ENCODE results near the gene GNA14.
A peak's percentile ranks its signal among the peaks of the same experiment; 100 is the strongest.
"Not testable (repeated sequence)": the region's sequence is repeated elsewhere in the genome, so short reads cannot be mapped to it uniquely, and the experiment has no call there.

Gene GNA14

DNA sequence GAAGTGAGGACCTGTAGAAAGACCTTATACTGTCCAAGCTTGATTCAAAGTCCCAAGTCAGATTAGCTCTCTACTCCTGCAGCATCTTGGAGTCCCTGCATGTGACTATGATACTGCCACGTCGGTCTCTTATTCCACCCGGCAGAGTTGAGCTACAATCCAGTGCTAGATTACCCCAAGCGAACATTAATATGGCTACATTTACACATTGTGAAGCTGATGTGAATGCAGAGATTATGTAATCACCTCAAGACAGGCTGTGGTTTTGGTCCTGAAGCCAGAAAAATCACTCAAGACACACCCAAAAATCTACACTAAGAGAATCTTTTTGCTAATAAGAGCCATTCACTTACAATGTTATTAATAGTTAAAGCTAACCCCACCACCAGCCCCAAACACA is 116.7 kb downstream of the GNA14 start:
- DNase-seq, result no peak

DNA sequence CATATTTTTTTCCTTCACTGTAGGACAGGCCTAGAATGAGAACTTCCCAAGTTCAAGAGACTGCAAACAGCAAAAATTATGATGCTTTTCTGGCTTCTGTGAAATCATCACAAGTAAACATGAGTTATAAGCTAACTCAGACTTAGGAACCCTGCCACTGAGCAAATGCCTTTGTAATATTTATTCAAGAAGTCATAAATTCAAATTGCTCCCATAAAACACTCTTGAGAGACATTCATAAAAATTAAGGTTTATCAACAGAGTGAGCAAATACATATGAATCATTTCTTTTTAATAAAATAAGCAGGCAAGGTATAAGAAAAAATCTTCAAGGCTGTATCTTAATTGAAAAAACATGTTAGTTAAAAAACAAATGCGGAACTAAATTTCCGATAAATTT is 124.2 kb downstream of the GNA14 start:
- no peak for DNase-seq

- DNase-seq, result no peak
Measured at GRCh38 chr9:77521091-77521490, 127.0 kb downstream of the GNA14 start.

DNA sequence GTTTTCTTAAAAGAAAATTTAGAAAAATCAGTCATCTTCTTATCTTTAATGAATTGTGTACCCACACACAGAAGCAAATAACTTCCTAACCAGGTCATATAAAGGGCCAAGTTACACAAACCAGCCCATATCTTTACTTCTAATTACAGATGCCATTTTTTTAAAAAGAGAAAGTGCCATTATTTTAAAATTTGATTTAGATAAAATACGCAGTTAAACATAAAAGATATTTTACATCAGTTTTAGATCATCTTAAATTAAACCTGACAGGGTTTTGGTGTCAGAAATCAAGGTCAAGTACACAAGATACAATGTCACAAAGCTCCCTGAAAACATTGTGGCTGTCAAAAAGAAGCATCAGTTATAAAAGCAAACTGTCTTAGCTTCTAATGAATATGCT is 129.4 kb downstream of the GNA14 start:
- no peak for DNase-seq

DNA sequence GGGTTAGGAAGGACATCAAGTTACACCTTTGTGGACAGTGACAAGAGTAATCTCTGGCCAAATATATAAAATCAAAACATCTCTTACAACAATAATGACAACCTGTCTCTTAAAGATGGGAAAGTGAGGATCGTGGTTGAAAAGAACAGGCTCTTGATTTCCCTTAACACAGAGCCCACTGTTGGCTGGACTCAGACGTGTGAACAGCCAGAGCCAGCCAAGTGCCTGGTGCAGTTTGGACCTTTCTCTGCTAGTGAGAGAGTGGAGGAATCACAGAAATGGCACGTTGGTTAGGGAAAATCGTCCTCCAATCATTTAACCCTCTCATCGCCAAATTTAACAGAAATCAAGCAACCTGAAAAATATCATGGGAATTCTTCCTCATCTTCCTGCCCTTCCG is 131.3 kb downstream of the GNA14 start:
- no peak for DNase-seq

GRCh38 chr9:77514886-77515711 is 133.0 kb downstream of the GNA14 start:
- no peak for DNase-seq

DNA sequence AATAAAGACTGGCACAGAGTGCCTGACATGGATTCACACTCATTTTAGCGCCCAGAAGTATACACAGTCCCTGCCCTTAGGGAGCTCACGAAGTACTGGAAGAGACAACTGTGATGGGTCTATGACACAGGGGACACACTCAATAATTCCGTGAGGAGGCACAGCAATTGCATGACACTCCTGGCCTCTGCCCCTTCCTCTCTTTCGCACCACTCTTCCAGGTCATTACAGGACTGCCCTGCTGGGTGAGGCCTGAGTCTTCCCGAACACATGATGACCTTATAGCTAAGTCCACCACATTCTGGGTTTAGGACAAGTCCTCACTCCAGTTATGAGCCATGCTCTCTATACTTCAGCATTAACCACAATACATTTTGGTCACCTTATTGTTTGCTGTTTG is 134.7 kb downstream of the GNA14 start:
- no peak for DNase-seq

DNA sequence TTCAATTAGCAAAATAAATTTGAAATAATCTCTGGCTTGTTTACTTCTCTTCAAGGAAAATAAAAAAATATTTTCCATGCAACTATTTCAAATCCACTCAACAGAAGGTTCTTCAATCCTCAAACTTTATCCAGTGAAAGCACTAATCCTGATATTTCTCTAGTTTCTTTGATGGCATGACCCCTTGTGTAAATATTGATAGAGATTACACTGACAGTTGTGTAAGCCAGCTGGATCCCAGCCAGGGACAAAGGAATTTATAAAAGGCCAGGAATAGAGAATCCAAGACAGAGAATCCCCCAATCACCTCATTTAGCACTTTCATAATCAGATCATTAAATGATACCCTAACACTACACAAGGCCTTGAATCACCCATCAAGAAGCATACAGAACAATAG is 135.2 kb downstream of the GNA14 start:
- DNase-seq, result no peak

DNA sequence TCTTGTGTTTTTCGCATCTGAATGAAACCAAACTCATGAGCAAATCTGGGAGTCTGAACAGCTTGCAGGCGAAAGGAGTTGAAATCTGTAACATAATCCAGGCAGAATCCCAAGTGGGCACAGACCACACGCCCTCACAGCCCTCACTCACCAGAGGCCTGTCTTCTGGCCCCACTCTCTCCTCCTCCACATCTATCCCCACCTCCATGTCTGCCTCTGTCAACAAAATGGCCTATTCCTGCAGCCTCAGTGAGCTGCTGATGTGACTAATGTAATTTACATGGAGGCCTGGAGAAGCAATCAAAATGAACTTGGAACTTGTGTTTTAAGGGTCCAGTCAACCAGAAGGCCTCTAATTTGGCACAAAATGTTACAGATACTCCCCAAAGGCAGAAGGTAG is 136.6 kb downstream of the GNA14 start:
- DNase-seq, result no peak

DNA sequence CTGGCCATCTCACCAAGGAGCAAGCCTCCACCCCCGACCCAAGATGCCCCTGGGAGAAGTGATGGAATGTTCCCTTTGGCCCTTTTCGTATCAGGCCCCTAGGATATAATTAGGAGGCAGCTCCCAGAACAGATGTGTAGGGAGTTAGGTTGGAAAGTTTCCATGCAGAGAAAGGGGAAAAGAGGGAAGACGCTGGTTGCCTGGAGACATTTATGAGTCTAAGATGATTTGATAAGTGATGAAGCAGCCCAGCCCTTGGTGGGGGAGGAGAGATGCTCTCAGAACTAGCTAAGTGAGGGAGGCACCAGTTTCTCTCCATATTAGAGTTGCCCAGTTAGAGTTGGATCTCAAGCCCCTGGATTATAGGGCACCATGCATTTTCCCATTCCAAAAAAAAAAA is 137.5 kb downstream of the GNA14 start:
- DNase-seq, result no peak

- no peak for DNase-seq
Measured at GRCh38 chr9:77508396-77508795, 139.7 kb downstream of the GNA14 start.

DNA sequence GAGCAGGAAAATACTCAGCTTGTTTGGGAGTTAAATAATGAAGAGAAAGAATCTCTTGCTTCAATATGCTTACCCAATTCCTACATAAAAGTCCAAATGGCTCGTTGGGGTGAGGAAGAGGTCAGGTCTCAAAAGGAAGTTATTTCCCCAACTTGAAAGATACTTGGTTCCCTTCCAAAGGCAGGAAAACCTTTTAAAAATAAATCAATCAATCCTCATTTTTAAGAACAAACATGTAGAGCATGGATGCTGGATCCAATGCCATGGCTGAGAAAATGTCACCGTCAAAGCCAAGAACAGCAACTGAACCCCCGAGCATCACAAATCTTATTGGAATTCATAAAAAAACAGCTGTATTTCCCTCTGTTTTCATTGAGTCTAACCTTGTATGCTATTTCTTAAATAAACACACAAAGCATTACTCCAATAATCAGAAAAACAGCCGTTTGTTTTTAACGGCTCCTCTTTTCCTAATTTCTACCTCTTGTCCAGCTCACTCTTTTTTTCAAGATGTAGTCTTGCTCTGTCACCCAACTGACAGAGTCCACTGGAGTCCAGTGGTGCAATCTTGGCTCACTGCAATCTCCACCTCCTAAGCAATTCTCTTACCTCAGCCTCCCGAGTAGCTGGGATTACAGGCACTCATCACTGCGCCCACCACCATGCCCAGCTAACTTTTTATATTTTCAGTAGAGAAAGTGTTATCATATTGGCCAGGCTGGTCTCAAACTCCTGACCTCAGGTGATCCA is 140.7 kb downstream of the GNA14 start:
- DNase-seq, result no peak

DNA sequence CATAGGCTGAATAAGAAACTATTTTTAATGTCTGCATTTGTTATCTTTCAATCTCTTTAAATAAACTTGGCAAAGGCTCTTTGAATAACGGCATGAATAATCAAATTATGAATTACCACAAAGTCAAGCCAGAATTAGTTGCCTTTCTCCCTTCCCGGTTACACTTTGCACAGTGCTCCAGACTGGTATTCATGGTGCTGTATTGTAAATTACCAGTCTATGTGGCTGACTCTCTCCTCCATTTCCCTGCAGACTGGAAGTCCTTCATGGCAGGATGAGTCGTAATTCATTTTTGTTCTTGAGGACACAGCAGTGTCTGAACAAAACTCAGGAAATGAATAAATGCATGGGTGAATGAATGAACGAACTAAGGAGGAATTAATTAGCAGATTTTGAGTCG is 142.9 kb downstream of the GNA14 start:
- DNase-seq, result no peak

DNA sequence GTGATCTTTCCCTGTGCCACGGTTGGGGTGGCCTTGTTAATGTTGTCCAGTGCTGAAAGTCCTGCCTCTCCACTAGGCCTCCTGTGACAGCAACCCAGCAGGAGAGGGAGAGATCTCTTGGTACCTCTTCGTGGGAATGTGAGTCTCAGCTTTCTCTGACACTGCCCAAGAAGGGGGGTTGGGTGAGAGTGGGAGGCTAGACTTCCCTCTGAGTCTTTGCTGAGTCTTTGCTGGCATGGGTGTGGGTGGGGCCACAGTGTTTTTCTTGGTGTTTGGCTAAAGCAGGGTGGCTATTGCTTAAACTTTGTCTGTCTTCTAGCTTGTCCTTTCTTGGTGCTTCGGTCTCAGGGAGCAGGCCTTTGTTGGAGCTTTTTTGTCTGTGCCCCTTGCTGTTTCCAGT is 145.6 kb downstream of the GNA14 start:
- no peak for DNase-seq

DNA sequence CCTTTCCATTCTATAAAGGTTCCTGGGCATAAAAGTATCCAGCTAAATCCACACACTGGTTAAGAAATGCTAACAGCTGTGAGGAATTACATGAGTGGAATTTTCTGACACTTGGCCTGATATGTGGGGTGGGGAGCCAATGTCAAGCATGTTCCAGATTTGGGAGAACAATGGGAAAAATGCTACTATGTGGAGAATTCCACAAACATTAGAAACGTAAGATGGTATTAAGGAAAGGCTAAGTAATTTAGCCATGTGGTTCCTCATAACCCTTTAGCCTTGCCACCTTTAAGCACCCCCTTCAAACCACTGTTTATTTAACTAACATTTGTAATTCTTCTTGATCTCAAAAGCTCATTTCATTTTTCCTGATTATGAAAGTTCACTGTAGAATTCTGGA is 149.2 kb downstream of the GNA14 start:
- DNase-seq, result no peak

- no peak for DNase-seq
Measured at GRCh38 chr9:77497322-77498198, 150.6 kb downstream of the GNA14 start.

DNA sequence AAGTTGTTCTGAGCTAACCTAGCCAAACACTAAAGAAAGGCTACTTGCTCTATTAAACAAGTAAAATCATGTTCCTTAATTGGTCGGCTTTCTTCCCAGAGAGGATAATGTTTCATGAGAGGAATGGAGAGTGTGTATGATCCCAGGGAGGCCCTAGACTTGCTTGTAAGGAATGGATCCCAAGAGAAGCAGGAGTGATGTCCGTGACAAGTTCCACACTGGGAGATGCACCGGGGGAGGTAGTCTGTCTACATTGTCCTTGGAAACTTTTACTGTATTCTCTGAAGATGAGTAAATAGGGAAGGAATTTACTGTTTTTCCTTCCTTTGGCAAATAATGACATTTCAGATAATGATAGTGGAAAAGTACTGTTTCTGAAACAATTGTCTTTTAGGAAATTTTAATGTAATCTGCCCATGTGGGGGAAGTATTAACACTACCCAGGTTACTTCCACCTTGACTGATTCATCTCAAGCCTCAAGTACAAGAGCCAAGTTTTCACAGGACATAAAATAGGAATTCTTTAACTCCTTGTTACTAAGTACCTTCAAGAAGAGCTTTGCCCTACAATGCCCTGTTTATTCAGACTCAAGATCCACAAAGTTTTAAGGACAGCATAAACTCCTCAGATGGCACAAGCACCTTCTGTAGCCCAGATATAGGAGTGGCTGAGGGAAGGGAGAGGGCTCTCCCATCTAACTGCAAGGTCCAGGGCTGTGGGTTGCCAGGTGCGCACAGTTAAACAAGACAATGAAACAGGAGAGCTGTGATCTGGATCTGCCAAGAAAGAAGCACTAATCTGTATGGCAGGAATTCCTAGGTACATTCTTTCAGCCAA is 152.1 kb downstream of the GNA14 start:
- DNase-seq, result no peak

GRCh38 chr9:77490279-77490678 is 157.8 kb downstream of the GNA14 start:
- DNase-seq, result not testable (repeated sequence)

- not testable (repeated sequence) for DNase-seq
Measured at GRCh38 chr9:77489405-77490163, 158.5 kb downstream of the GNA14 start.

DNA sequence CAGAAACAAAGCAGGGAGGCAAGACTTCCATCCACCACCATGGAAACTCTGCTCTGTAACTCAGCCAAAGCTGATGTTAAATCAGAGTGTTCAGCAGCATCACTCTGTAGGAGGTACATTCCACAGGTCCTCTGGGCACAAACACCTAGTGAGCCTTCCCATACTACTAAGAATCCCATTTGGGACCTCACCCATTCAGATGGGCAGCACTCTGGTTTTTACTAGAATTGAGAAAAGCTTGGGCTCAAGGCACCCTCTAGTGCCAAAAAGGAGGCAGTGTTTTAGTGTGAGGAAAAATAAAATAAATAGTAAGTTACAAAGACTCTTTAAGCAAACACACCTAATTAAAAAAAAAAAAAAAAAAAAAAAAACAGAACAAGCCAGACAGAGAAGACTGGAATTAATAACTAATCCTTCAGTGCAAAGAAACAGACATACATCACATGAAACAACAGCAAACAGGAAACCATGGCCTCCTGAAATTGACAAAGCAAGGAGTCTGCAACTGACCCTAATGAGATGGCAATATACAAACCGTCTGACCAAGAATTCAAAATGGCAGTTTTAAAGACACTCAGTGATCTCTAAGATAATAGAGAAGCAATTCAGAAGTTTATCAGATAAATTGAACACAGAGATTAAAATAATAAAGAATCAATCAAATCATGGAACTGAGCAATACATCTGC is 159.5 kb downstream of the GNA14 start:
- DNase-seq, result peak; percentile 11 to 25

DNA sequence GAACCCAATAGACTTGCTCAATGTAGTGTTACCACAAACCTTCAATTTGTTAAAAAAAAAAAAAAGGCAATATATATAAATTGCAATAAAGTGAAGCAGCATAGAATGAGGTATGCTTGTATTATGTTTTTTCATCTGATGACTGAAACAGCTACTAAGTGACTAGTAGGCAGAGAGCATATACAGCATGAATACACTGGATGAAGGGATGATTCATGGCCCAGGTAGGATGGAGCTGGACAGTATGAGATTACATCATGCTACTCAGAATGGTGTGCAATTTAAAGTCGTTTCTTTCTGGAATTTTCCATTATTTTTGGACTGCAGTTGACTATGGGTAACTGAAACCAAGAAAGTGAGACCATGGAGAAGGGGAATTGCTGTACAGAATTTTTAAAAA is 161.2 kb downstream of the GNA14 start:
- DNase-seq, result no peak
